ENCODE measurements around the gene TMF1. TPM values are rescaled to one million over a fixed set of nuclear protein-coding genes. Genes with fewer than 3 reads are reported as not detected.

The TMF1 gene
- total and polyA plus RNA-seq, 2 experiments from 2014 or later = 27.0 to 41.4 TPM

- Histone ChIP-seq H4K20me1 (ENCODE audit: insufficient read depth) (no peaks in the 10 kb centered on the region), H3K9ac (no peak overlapping the region), H3K36me3 (ENCODE audit: low read depth) (peaks cover 82% of the 10 kb centered on the region), H3K27ac (no peak overlapping the region), H3K79me2 (ENCODE audit: insufficient read depth) (peaks cover 35% of the 10 kb centered on the region), H3K27me3 (replicated peaks; ENCODE audit: insufficient read depth) (no peaks in the 10 kb centered on the region), H3K9me2 (ENCODE audit: insufficient read depth) (no peaks in the 10 kb centered on the region), H3K9me3 (ENCODE audit: low read depth) (no peaks in the 10 kb centered on the region), H3K4me3 (no peak overlapping the region), H2AFZ (no peak overlapping the region), H3K4me1 (ENCODE audit: insufficient read depth) (peaks cover 17% of the 10 kb centered on the region), H3K4me2 (ENCODE audit: unreplicated experiment) (no peak overlapping the region), H3F3A (ENCODE audit: insufficient read depth) (peaks cover 13% of the 10 kb centered on the region)
- peak; percentile 22 for DNase-seq
- TF ChIP-seq EZH2phosphoT487 (IDR thresholded peaks at IDR 0.05; ENCODE audit: insufficient read depth, low read depth) (no peak), EZH2 (IDR thresholded peaks at IDR 0.05; ENCODE audit: insufficient read depth, poor library complexity, severe bottlenecking) (no peak)
- in situ Hi-C loops (cut with MboI) = no loop called here
- WGBS, 2 experiments (ENCODE audit: low coverage in 1 of 2, low lambda C conversion rate in 2 of 2, missing lambda C conversion rate in 2 of 2) = 79 to 80% methylated on average over 6 of the region's 6 CpGs
Measured at GRCh38 chr3:69005071-69005790, 46.9 kb downstream of the TMF1 start.

GRCh38 chr3:69004138-69004537 is 48.0 kb downstream of the TMF1 start:
- no peak for DNase-seq
- H3K4me3 ChIP-seq = no peak overlapping the region
- no peak overlapping the region for H3K4me2 ChIP-seq (ENCODE audit: unreplicated experiment)
- no peaks in the 10 kb centered on the region for H3K9me3 ChIP-seq (ENCODE audit: low read depth)
- WGBS, 2 experiments (ENCODE audit: low coverage in 1 of 2, low lambda C conversion rate in 2 of 2, missing lambda C conversion rate in 2 of 2) = 98% methylated on average over 9 of the region's 9 CpGs
- peaks cover 7% of the 10 kb centered on the region for H3K4me1 ChIP-seq (ENCODE audit: insufficient read depth)
- no peaks in the 10 kb centered on the region for H3K9me2 ChIP-seq (ENCODE audit: insufficient read depth)
- H3K27ac ChIP-seq = no peak overlapping the region
- H3K27me3 ChIP-seq (replicated peaks; ENCODE audit: insufficient read depth) = no peaks in the 10 kb centered on the region
- H2AFZ ChIP-seq = no peak overlapping the region
- peaks cover 37% of the 10 kb centered on the region for H3K79me2 ChIP-seq (ENCODE audit: insufficient read depth)
- H3F3A ChIP-seq (ENCODE audit: insufficient read depth) = peaks cover 4% of the 10 kb centered on the region
- H4K20me1 ChIP-seq (ENCODE audit: insufficient read depth) = no peaks in the 10 kb centered on the region
- TF ChIP-seq EZH2phosphoT487 (IDR thresholded peaks at IDR 0.05; ENCODE audit: insufficient read depth, low read depth) (no peak), EZH2 (IDR thresholded peaks at IDR 0.05; ENCODE audit: insufficient read depth, poor library complexity, severe bottlenecking) (no peak)
- H3K9ac ChIP-seq = no peak overlapping the region
- in situ Hi-C loops (cut with MboI) = no loop called here
- peaks cover 91% of the 10 kb centered on the region for H3K36me3 ChIP-seq (ENCODE audit: low read depth)

GRCh38 chr3:68999605-69000004 is 52.5 kb downstream of the TMF1 start:
- Histone ChIP-seq H3K36me3 (ENCODE audit: low read depth) (peaks cover 87% of the 10 kb centered on the region), H3K27me3 (replicated peaks; ENCODE audit: insufficient read depth) (no peaks in the 10 kb centered on the region), H3F3A (ENCODE audit: insufficient read depth) (no peaks in the 10 kb centered on the region), H3K27ac (no peak overlapping the region), H3K9me2 (ENCODE audit: insufficient read depth) (no peaks in the 10 kb centered on the region), H3K79me2 (ENCODE audit: insufficient read depth) (0 out of 2 replicates have a peak, but pooled peaks cover 3% of the 10 kb centered on the region), H3K9ac (no peak overlapping the region), H2AFZ (no peak overlapping the region), H3K4me3 (no peak overlapping the region), H3K4me1 (ENCODE audit: insufficient read depth) (no peaks in the 10 kb centered on the region), H3K9me3 (ENCODE audit: low read depth) (no peaks in the 10 kb centered on the region), H4K20me1 (ENCODE audit: insufficient read depth) (no peaks in the 10 kb centered on the region), H3K4me2 (ENCODE audit: unreplicated experiment) (no peak overlapping the region)
- no peak for TF ChIP-seq EZH2phosphoT487 (IDR thresholded peaks at IDR 0.05; ENCODE audit: insufficient read depth, low read depth)
- no peak for TF ChIP-seq EZH2 (IDR thresholded peaks at IDR 0.05; ENCODE audit: insufficient read depth, poor library complexity, severe bottlenecking)
- in situ Hi-C loops (cut with MboI) = no loop called here
- 96 to 98% methylated on average over 1 of the region's 1 CpG for WGBS, 2 experiments (ENCODE audit: low coverage in 1 of 2, low lambda C conversion rate in 2 of 2, missing lambda C conversion rate in 2 of 2)
- no peak for DNase-seq

DNA sequence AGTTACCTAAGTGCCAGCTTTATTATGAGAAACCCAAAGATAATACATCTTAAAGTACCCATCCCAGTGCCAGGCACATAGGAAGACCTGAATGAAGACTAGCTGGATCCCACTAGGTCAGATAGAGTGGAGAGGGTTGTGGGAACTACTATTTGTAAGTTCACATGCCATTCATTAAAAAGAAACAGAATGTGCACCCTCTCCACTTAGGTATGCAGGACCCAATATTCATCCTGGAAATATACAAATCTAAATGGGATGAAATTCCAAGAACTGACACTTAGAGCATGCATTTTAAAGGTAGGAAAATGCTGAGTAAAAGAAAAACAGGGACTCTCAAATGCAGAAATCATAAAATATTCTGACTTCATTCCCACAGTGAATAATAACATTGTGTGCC is 53.0 kb downstream of the TMF1 start:
- Histone ChIP-seq H3K9me3 (ENCODE audit: low read depth) (no peaks in the 10 kb centered on the region), H3K27me3 (replicated peaks; ENCODE audit: insufficient read depth) (no peaks in the 10 kb centered on the region), H3F3A (ENCODE audit: insufficient read depth) (no peaks in the 10 kb centered on the region), H3K4me3 (no peak overlapping the region), H3K79me2 (ENCODE audit: insufficient read depth) (0 out of 2 replicates have a peak, but pooled peaks cover 3% of the 10 kb centered on the region), H3K9ac (no peak overlapping the region), H3K36me3 (ENCODE audit: low read depth) (peaks cover 87% of the 10 kb centered on the region), H2AFZ (no peak overlapping the region), H3K27ac (no peak overlapping the region), H4K20me1 (ENCODE audit: insufficient read depth) (no peaks in the 10 kb centered on the region), H3K4me2 (ENCODE audit: unreplicated experiment) (no peak overlapping the region), H3K9me2 (ENCODE audit: insufficient read depth) (no peaks in the 10 kb centered on the region), H3K4me1 (ENCODE audit: insufficient read depth) (no peaks in the 10 kb centered on the region)
- no peak for TF ChIP-seq EZH2phosphoT487 (IDR thresholded peaks at IDR 0.05; ENCODE audit: insufficient read depth, low read depth)
- no peak for TF ChIP-seq EZH2 (IDR thresholded peaks at IDR 0.05; ENCODE audit: insufficient read depth, poor library complexity, severe bottlenecking)
- in situ Hi-C loops (cut with MboI) = no loop called here
- no peak for DNase-seq
